GM18951 (cell line): ENCODE results near the gene IMMP2L.

Experiments
- POLR2A ChIP-seq: IDR thresholded peaks from 4 replicates; pipeline ENCODE4 v1.6.1; 2011; ENCODE audit warnings: mild to moderate bottlenecking; ENCODE audit not compliant: insufficient read length, insufficient read depth; ENCODE audit errors: extremely low read depth
- in situ Hi-C: fragments of 300-500 bp; cut with MboI; formaldehyde crosslinking; loops from one replicate; pipeline ENCODE4 v1.12.0; 2022; ENCODE audit warnings: low sequenced_read_pairs, mixed read lengths, inconsistent platforms; ENCODE audit not compliant: unreplicated experiment

The IMMP2L gene

DNA sequence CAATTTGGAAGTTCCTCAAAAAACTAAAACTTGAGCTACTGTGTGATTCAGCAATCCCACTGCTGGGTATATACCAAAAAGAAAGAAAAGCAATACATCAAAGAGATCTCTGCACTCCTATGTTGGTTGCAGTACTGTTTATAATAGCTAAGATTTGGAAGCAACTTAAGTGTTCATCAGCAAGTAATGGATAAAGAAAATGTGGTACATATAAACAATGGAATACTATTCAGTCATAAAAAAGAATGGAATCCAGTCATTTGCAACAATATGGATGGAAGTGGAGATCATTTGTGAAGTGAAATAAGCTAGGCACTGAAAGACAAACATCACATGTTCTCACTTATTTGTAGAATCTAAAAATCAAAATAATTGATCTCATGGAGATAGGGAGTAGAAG is 16.5 kb upstream of the IMMP2L start:
- TF ChIP-seq POLR2A: no peak

GRCh38 chr7:111571720-111572119 is 9.4 kb upstream of the IMMP2L start:
- no peak for TF ChIP-seq POLR2A
- in situ Hi-C loops: no loop called here

More for the DNA sequence above, 16.5 kb upstream of the IMMP2L start:
- in situ Hi-C loops: no loop called here

DNA sequence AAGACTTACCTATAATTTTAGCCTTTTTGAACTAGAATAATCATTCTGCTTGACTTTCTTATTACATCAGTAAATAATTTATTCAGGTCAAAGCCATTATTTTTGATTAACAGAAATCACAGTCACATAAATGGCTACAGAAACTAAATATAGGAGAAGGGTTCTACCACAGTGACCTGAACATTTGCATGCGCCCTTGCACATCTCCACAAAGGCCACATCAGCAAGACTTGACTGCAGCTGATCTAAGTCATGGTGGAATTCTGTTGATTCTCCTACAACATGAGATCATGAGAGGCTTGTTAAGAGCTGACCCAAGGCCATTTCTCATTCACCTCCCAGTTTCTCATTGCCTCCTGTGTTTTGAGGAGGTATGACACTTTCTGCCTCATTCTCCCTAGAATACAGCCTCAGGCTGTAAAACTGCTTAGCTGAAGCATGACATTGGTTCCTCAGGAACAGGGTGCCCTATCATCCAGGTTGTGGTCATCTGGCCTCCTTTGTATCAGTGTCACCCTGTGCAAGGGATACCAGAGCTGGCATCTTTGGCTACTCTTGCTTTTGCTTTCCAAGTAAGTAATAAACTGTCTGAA is 6.7 kb upstream of the IMMP2L start:
- in situ Hi-C loops: no loop called here
- no peak for TF ChIP-seq POLR2A

DNA sequence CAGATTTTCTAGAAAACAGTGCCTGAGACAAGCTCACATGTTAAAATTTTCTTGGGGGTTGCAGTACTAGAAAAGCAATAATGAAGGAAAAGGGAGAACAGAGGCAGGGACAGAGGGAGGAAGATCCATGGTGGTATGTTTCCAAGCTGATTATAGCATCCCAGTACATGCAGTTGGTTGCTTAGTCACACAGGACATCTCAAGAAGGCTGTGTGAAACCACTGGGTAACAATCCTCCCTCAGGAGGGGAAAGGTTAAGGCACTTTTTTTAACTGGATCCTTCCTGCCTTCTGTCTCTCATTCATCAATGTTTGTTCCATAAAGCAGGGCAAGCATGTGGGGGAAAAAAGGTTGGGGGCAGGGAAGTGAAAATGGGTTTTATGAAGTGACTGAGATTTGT is 6.1 kb upstream of the IMMP2L start:
- in situ Hi-C loops: no loop called here
- TF ChIP-seq POLR2A: no peak

DNA sequence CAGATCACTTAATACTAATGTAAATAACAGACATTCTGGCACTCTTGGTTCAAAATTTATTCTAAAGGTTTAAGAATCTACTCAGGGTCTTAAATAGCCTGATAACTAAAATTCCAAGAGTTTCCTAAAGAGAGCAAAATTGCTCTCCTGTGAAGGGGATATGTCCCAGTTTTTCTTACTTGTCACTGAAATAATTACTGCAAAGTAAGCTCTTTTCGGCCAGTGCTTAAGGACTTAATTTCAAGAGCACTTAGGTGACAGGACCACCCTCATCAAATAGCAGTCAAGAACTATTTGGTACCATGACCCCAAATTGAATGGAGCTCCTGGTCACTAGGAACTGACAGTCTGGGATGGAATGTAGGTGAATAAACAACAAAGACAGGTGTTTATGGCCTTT is 1.8 kb upstream of the IMMP2L start:
- TF ChIP-seq POLR2A: no peak
- in situ Hi-C loops: no loop called here

DNA sequence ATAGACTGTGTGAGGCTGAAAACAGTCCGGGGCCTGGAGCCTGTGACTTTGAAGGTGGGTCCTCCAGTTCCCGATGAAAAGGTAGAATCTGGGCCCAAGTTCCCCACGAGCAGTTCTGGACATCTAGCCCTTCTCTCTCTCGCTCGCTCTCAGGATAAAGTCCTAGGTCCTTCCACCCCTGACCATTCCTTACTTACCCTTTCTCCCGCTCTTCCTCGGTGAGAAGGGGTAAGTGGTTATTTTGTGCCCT is 713 bp downstream of the IMMP2L start:
- TF ChIP-seq POLR2A: no peak
- in situ Hi-C loops: no loop called here

GRCh38 chr7:111560773-111561653 is 1.3 kb downstream of the IMMP2L start:
- in situ Hi-C loops: no loop called here

DNA sequence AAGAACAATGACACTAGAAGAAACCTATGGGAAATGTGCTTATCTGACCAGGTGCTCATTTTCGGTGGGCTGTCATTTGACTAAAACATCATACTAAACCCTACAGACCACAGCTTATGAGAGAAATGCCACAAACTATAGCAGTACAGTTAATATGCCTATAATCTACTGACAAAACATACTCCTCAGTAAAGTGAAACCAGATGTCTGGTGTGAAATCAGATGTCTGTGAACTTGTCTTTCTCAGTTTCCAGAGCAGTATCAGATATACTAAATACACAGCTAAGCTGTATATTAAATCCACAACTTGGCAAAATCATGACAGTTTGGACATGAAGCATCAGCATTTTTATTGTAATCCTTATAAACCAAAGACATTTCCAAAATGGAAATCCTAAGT is 3.3 kb downstream of the IMMP2L start:
- in situ Hi-C loops: no loop called here
- no peak for TF ChIP-seq POLR2A

More at GRCh38 chr7:111560773-111561653, 1.3 kb downstream of the IMMP2L start:
- no peak for TF ChIP-seq POLR2A

GRCh38 chr7:111556977-111557376 is 5.3 kb downstream of the IMMP2L start:
- in situ Hi-C loops: no loop called here
- no peak for TF ChIP-seq POLR2A

- in situ Hi-C loops: no loop called here
- no peak for TF ChIP-seq POLR2A
Measured at GRCh38 chr7:111554086-111554485, 8.2 kb downstream of the IMMP2L start.

DNA sequence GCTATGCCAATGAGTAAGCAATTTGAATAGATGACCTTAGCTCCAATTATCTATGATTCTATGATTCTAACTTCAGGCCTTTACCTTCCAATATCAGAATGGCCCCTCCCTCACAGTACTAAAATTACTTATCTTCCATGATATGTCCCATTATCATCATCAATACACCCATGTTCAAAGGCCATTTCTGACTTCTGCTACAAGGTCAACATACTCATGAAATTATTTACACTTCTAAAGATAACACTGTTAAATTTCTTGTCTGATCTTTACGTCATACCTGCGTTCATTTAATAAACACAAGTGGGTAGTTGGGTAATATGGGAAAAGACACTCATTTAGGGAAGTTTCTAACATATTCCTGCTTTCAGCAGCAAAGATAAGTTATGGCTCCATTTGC is 21.2 kb downstream of the IMMP2L start:
- TF ChIP-seq POLR2A: no peak
- in situ Hi-C loops: no loop called here

DNA sequence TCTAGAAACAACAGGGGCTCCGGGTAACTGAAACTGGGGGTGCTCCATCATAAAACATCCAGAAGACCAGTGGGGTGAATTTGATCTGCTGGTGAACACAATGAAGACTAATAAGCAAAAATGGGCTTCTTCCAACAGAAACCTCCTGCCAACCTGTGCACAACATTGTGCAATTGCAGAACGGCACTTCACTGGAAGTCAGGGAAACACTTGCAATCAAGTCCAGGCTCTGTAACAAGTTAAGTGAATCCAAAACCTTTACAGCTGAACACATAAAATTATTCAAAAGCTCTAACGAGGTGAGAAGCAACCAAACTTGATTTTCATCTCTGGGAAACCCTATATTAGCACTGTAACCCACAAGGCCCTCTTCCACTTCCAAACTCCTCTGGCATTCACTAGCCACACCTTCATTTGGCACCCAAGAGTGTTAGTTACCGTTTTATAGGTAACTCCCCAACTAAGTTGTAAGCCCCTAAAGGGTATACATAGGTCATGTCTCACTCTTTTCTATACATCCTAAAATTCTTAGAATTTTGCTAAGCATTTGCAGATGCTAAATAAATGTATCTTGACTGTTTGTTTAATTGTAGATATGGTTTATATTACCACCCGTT is 22.0 kb downstream of the IMMP2L start:
- in situ Hi-C loops: no loop called here

GRCh38 chr7:111537134-111537533 is 25.2 kb downstream of the IMMP2L start:
- in situ Hi-C loops: no loop called here
- no peak for TF ChIP-seq POLR2A

More for the DNA sequence above, 22.0 kb downstream of the IMMP2L start:
- TF ChIP-seq POLR2A: no peak
